ENCODE measurements around the gene FBXO15.
A peak's percentile ranks its signal among the peaks of the same experiment; 100 is the strongest.

The FBXO15 gene

DNA sequence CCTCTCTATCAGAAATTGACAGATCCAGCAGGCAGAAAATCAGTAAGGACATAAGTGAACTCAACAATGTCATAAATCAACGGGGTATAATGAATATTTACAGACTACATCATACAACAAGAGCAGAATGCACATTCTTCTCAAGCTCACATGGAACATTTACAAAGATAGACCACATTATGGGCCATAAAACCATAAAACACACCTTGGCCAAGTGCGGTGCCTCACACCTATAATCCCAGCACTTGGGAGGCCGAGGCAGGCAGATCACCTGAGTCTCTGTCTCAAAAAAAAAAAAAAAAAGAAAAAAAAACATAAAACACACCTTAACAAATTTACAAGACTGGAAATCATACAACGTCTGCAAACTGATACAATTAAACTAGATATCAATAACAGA lies 36.7 kb downstream of the FBXO15 start:
- no peak for DNase-seq

DNA sequence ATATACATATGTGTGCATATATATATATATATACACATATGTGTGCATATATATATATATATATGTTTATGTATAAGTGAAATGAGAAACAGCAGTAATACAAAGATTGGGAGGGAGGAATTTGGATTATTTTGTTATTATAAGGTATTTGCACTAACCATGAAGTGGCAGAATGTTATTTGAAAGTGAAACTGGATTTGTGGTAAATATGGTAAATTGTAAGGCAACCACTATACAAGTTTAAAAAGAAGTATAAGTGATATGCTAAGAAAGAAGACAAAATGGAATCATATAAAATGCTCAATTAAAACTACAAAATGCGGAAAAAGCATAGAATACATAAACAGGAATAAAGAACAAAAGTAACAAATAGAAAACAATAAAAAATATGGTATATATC lies 37.5 kb downstream of the FBXO15 start:
- DNase-seq = no peak

DNA sequence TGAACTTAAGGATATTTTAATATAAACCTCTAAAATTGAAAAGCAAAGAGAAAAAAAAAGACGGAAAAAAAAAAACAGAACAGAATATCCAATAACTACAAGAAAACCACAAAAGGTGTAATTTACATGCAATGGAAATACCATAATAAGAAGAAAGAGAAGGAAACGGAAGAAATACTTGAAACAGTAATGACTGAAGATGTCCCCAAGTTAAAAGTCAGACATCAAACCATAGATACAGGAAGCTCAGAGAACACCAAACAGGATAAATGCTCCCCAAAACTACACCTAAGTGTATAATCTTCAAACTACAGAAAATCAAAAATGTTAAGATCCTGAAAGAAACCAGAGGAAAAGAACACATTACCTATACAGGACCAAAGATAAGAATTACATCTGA lies 39.2 kb downstream of the FBXO15 start:
- DNase-seq = no peak

DNA sequence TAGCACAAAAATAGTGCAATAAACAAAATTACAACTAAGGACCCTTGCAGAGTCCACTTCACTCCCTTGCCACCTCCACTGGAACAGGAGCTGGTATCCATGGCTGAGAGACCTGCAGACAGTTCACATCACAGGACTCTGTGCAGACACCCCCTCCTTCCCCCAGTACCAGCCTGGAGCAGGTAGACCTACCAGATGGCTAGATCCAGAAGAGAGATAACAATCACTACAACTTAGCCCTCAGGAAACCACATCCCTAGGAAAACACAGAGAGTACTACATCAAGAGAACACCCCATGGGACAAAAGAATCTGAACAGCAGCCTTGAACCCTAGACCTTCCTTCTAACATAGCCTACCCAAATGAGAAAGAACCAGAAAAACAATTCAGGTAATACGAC lies 49.8 kb downstream of the FBXO15 start:
- DNase-seq = no peak

DNA sequence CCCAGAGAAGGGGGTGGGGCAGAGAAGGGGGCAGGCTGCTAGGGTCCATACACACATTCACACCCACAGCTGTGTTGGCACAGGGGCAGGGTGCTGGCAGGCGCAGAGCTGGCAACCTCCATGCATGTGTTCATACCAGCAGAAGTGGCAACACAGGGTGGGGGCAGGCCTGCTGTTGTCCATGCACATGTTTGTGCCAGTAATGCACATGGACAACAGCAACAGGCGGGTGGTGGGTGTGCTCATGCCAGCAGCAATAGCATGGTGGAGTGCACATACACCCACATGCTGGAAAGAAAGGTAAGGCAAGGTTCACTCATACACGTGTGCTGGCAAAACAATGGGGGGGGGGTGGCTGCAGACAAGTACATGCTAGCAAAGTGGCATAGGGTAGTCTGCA lies 54.7 kb downstream of the FBXO15 start:
- no peak for DNase-seq

DNA sequence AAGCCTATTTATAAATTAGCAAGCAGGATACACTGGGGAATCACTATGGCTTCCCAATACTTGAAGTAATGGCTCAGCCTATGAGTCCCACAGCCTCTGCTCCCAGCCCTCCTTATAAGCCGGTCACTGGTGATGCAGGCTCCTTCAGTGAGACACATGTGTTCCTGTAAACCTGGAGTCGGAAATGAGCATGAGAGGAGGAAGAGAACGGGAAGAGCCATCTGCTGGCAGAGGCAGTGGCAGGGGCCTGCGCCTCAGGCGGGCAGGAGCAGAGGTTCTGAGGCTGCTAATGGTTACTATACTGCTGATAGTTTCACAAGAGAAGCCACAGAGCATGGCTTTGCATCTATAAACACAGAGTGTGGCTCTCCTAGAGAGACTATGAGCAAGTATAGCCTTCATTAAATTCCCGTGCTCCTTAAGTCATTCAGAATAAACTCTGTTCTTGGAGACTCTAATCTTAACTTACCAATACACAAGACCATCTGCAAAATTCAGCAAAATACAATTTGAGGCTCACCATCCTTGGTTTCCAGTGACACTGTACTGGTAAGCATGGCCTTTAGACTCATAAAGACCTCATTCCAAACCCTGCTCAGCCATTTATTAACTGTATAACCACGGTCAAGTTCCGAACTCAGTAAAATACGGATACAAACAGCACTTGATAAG lies 63.3 kb downstream of the FBXO15 start:
- DNase-seq = no peak

DNA sequence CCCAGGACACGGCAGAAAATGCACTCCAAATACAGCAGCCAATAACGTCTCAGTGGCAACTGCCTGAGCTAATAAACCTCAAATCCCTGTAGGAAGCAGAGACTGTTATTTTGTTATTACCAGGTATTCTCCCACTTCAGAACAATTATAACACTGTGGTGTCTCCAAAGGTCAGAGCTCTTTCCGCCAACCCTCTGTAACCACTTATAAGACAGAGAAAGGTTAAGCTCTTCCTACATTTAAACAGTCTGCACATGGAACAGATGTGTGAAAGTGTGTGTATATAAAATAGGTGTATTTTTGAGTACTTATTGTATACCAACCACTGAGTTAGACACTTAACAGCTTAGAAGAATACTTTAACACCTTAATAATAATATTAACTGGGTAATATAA lies 64.1 kb downstream of the FBXO15 start:
- DNase-seq = no peak

DNA sequence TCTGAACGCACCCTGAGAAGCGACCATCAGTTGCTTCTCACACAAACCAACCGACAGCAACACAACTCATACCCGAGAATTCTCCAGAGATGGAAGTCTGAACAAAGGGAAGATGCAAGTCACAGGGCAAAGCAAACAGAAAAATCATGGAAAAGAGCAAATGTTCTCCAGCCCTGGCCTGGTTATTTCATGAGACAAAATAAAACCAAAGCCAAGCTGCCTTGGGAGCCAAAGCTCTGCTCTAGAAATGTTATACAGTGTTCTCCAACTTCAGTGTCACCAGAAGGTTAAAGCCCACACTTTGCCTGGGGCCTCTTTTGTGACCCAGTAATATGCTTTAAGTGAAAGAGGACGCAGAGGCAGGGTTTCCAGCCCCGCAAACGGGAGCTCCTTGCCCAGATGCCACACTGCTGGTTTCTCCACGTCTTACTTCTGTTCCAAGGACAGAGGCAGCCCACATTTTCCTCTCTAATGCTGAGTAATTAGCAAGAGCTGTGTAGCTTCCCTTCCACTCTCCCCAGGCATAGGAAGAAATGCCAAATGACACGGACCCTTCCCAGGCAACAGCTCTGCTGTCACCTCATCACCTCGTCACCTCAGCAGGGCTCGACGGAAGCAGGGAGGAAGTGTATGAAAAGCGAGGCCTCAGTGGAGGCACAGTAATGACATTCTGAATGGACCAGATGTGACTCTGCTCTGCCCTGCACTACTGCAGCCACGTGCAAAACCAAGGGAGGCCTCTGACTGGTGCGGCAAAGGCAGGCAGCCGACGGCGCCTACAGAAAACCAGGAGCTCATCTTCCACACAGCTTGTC lies 64.7 kb downstream of the FBXO15 start:
- no peak for DNase-seq

DNA sequence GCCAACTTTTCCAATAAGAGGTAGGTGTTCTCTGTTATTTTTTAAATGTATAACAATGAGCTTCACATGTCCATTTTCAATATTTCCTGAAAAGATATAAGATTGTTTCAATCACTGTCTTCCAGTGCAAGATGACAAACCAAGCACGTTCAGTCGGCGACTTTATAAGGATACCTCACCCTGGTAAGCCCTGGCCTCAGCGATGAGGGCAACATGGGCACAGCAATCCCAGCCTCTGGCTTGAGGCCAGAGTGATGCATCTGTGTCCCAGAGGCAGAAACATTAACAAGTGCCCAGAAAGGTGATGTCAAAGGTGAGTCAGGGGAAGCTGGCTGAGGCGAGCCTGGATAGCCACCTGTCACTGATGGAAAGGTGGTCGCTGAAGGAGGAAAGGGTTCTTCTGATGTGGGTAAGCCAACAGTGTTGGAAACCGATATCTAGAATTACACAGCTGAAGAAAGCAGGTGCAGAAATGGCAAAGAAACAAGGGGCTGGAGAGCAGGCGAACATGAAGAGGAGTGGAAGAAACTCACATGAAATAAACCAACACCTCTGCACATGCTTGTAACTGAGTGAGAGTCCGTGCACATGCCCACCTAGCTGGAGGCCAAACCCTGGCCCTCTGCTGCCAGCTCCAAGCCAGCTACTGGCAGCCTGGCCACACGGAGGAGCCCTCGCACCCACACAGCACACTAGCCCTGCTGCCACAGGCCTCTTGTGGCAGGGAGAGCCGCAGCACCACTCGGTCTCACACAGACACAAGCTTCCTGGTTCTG lies 65.5 kb downstream of the FBXO15 start:
- peak; percentile 27 for DNase-seq

DNA sequence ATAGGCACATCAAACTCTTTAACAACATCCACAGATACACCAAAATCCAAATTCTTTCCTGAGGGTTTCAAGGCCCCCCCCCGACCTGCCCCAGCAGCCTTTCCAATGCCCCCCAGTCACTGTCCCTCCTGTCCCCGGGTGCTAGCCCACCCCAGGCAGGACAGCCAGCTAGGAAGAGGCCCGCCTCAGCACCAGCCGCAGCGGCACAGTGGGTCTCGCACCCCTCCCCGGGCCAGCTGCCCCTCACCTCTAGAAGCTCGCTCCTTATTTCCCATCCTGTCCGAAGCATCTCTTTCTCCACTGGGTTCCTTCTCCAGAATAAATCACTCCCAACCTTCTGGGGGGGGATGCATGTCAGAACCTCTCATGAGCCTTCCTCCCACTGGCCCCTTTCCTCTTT lies 69.4 kb downstream of the FBXO15 start:
- no peak for DNase-seq

DNA sequence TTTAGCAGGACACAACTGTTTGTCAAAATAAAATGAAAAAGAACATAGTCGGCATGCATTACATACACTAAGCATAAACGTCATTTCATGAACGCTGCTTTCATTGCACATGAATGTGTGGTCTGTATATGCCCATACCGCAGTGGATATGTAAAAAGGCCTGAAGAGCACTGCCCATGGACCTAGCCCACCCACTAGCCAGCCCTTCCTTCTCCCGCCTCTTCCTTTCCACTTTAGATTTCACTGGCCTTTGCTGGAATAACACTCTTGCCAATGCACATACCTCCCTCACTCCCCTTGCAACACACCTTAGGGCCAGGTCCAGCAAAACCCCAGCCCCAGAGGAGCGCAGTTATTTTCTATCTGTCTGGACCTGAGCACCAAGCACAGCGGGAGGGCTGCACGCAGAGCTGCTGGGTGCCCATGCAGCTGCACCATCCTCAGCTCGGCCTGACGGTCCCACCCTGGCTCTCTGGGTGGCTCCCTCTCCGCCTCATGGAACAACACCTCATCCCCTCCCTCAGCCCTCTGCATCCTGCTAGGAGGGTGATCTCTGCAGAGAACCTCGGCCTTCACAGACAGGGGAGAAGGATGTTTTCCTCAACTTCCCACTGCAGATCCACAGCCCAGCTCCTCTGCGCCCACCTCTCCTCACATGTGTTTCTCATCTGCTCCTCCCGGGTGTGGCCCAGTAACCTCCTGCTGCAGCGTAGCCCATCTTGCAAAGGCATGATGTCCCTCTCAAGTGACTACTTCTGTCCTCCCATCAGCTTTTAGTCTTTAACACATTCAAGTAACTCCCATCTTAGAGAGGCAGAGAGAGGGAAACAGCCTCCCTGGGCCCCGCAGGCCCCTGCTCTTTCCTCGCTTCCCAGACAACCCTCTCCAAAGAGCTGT lies 72.7 kb downstream of the FBXO15 start:
- no peak for DNase-seq

DNA sequence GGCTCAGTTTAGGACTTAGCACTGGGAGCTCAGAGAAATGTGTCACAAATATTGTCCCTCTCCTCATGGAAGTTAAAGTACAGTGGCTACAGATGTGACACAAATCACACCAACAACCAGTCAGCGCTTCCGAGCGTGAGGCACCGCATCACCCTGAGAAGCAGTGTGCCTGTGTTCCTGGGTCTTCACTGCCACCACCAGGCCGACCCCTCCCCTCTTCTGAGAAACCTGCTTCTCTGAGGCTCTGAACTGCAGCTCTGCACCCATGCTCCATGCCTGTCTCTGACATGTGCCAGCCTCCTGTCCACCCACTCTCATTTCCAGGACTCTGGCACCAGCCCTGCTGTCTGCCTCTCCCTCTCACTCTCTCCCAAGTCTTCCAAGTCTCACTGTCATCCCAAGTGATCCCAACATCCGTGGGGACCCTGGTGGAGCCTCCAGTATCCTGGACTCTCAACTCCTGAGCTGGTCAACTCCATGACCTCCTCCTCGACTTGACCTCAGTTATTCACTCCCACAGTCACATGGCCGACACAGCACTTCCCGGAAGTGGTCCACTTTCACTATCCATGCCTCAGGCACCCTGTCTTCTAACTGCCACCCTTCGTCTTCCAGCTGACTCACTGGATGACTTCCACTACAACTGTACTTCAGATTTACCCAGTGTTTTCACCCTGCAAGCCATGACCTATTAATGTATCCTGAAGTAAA lies 73.5 kb downstream of the FBXO15 start:
- no peak for DNase-seq

DNA sequence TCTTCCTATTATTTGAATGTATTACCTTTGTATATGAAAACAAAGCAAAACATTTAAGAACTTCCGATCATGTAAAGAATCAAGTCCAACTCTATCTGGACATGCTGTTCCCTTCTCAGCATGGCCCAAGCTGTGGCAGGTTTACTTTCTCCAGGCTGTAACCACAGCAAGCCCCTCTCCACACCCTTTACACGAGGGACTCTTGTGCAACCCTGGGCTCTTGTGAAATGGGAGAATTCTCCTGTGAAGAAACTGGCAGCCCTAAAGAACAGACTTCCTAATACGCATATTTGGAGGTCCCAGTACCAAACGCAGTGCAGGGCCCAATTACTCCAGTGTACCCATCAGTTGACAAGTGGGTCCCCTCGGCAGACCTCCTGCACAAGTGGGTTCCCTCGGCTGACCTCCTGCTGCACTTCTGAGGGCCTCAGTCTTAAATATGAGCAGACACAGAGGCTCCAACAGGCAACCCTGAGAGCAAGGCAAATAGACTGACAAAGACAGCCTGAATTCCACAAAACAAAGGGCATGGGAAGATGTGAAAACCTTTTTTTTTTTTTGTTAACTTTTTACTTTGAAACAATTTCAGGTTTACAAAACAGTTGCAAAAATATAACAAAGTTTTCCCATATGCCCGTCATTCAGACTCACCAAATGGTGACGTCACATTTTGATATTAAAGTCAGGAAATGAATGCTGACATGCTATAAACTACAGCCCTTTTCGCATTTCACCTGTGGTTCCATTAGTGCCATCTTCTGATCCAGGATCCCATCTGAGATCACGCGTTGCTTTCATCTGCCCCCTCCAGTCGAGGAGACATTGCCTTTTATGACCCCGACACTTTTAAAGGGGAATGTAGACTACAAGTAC lies 78.2 kb downstream of the FBXO15 start:
- DNase-seq = no peak

DNA sequence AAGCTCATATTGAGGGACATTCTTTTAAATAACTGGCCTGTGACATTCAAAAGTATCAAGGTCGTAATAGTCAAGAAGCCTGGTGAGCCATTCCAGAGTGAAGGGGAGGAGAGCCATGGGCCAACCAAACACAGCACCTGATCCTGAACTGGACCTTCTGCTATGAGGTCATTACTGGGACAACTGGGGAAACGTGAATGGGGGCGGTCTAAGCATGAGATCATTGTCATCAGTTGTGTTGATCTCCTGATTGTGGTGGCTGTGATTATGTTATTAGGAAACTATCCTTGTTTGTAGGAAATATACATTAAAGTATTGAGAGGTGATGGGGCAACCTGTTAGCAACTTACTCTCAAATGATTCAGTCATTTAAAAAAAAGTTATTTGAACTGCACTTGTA lies 79.3 kb downstream of the FBXO15 start:
- no peak for DNase-seq

DNA sequence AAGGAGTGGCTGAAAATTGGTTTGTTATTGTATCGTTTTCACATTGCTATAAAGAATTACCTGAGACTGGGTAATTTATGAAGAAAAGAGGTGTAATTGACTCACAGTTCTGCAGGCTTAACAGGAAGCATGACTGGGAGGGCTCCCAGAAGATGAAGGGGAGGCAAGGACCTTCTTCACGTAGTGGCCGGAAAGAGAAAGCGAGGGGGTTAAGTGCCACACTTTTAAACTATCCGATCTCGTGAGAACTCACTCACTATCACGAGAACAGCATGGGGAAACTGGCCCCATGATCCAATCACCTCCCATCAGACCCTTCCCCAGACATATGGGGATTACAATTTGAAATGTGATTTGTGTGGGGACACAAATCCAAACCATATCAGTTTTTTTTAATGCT lies 81.6 kb downstream of the FBXO15 start:
- DNase-seq = no peak

DNA sequence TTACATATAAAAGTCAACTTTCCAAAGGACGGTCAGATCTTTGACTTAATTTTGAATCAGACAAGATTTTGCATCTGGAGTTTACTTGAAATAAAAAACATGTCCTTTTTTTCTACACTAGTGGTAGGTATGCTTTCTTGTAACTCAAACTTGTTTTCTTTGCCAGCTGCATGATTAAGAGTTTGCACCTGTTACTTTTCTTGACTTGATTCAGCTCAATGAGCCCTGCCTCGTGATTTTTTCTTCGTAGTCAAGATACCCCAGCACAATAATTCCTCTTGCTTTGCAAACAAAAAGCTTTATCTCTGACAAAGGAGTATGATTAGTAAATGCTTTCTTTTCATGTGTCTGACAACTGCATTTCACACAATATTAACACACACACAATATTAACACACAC lies 82.3 kb downstream of the FBXO15 start:
- DNase-seq = no peak

DNA sequence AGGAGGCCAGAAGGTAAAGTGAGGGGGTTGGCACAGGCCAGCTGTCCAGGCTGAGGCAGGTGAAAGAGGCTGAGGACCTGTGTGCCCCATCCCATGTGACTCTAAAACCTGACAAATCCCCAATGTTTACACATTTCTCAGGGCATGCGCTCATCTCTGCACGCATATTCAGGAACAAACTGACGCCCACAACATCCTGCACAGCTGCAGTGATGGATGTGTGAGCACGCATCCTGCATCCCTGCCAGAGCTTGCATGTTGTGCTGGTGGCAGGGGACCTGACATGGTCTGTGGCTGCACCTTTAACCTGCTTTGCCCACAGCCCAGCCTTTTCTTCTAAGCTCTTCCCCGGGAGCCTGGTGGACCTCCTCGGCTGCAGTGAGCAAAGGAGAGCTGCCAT lies 83.1 kb downstream of the FBXO15 start:
- no peak for DNase-seq

DNA sequence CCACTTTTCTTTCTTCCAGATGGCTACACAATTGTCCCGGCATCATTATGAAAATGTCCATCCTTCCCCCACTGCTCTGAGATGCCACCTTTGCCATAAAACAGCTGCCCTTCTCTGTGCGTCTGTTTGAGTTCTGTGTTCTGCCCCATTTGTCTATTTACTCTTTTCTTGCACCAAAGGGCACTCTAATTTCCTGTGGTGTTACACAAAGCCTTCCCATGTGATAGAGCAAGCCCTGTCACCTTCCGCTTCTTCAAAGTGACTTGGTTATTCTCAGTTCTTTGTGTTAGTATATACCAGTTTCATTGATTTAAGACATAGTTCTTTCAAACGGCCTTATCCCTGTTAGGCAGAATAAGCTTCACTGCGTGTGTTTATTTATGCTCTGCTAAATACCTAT lies 84.1 kb downstream of the FBXO15 start:
- no peak for DNase-seq

DNA sequence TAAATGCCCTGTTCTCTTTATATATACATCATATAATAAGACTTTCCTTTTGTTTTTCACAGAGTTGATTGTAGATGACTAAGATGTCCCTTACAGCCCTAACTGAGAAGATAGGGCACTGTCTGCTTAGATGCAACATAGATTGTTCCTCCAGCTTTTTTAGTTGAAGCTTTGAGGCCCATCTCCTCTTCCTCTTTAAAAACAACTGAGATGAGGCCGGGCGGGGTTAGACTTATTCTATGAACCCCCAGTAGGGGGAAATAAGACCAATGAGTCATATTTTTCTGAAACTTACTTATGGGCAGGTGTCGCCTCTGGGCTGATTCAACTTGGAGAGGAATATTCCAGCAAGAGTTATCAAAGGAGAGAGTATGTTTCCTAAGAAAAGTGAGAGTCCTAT lies 84.6 kb downstream of the FBXO15 start:
- no peak for DNase-seq

DNA sequence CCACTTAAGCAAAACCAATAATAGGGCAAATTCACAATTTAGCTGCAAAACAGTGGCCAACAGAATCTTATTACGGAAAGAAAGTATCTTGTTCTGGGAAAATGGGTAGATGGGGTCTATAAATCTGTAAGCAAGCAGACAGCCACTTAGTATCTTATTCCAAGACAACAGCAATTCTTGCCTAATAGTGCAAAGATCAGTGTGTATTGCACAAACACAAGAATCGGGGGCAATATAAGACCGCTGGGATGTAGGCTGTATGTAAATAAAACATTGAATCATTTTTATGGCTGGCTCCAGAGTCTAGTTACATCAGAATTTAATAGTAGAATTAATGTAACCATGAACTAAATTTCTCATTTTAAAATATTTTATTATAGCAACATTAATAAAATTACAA lies 85.6 kb downstream of the FBXO15 start:
- no peak for DNase-seq

DNA sequence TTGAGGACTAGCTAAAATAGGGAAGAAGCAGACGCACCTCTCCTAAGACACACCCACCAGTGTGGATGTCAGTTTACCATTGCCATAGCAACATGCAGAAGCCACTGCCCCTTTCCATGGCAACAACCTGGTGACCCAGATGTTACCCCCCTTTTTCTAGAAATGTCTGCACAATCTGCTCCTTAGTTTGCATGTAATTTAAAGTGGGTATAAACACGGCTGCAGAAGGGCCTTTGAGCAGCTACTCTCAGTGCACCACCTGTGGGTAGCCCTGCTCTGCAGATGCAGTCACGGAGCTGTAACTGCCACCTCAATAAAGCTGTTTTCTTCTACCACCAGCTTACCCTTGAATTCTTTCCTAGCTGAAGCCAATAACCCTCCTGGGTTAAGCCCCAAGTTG lies 87.1 kb downstream of the FBXO15 start:
- no peak for DNase-seq
